H1 (cell line): ENCODE data around the gene FNIP2. TPM values are rescaled to one million over a fixed set of nuclear protein-coding genes. Genes with fewer than 3 reads are reported as not detected.
"Not testable (repeated sequence)": the region's sequence is repeated elsewhere in the genome, so short reads cannot be mapped to it uniquely, and the experiment has no call there.

Experiments used
- CTCF ChIA-PET: fragments of 300-600 bp; sonication (Branson Sonifier 250); formaldehyde crosslinking; loops from one replicate; lab custom pipeline; 2021; ENCODE audit not compliant: partially characterized antibody; lab: Charles Lee
- POLR2A ChIA-PET: fragments of 300-600 bp; sonication (Branson Sonifier 250); formaldehyde crosslinking; loops from one replicate; lab custom pipeline; 2021; ENCODE audit warnings: inconsistent platforms; ENCODE audit not compliant: partially characterized antibody; lab: Charles Lee
- DNase-seq, 2 experiments: peaks; one replicate each; pipeline versions ENCODE4 v3.0.0 to v3.0.0-alpha.2; 2010 to 2022; ENCODE audit warnings: low spot score in 2 of 2, low read depth in 1 of 2, mixed read lengths in 1 of 2
- FAIRE-seq: peaks from 2 replicates; lab custom pipeline; 2011; peaks lifted over from hg19 to GRCh38; lab: Jason Lieb, UNC
- H2AFZ ChIP-seq: 2 replicates; pipeline ENCODE4 v1.8.1; 2012; ENCODE audit warnings: low read length, inconsistent platforms
- H2AK5ac ChIP-seq: 2 replicates; pipeline ENCODE4 v1.6.1; 2013; ENCODE audit warnings: low read depth, low read length
- H2BK120ac ChIP-seq: replicated peaks from 2 replicates; pipeline ENCODE3; 2013; ENCODE audit warnings: low read depth, low read length, inconsistent platforms
- H2BK12ac ChIP-seq: 2 replicates; pipeline ENCODE4 v1.6.1; 2013; ENCODE audit warnings: low read depth, low read length
- H2BK15ac ChIP-seq: 2 replicates; pipeline ENCODE4 v1.6.1; 2013; ENCODE audit warnings: low read length
- H2BK20ac ChIP-seq: 2 replicates; pipeline ENCODE4 v1.6.1; 2013; ENCODE audit warnings: low read length
- H2BK5ac ChIP-seq: 2 replicates; pipeline ENCODE4 v1.6.1; 2013; ENCODE audit warnings: low read depth, low read length
- H3K14ac ChIP-seq: 2 replicates; pipeline ENCODE4 v1.6.1; 2013; ENCODE audit warnings: inconsistent platforms; ENCODE audit not compliant: insufficient read length
- H3K18ac ChIP-seq: 2 replicates; pipeline ENCODE4 v1.6.1; 2013; ENCODE audit warnings: low read length; ENCODE audit errors: extremely low read depth
- H3K23ac ChIP-seq: 2 replicates; pipeline ENCODE4 v1.6.1; 2013; ENCODE audit warnings: inconsistent platforms; ENCODE audit not compliant: insufficient read length
- H3K23me2 ChIP-seq: 2 replicates; pipeline ENCODE4 v1.6.1; 2013; ENCODE audit warnings: low read depth, low read length
- H3K27ac ChIP-seq: 2 replicates; pipeline ENCODE4 v1.6.1; 2011; ENCODE audit warnings: low read depth, low read length, inconsistent platforms
- H3K27me3 ChIP-seq, 4 experiments: replicated peaks in 1 of 4; 1 replicate in 1 of 4; 2 replicates in 3 of 4; pipeline versions ENCODE4 v1.6.1 to v1.8.1; 2011 to 2013; ENCODE audit warnings: low read length in 3 of 4, mild to moderate bottlenecking in 3 of 4, inconsistent platforms in 2 of 4, mixed read lengths in 2 of 4, moderate library complexity in 1 of 4; ENCODE audit not compliant: control insufficient read depth in 3 of 4, insufficient read depth in 3 of 4; ENCODE audit errors: extremely low read depth in 1 of 4
- H3K36me3 ChIP-seq, 4 experiments: 2 replicates each; pipeline versions ENCODE4 v1.6.1 to v1.8.1; 2011 to 2013; ENCODE audit warnings: mild to moderate bottlenecking in 4 of 4, low read length in 3 of 4, moderate library complexity in 2 of 4, control low read depth in 1 of 4, inconsistent platforms in 1 of 4; ENCODE audit not compliant: insufficient read depth in 4 of 4, control insufficient read depth in 2 of 4
- H3K4ac ChIP-seq: replicated peaks from 2 replicates; pipeline ENCODE3; 2013; ENCODE audit warnings: low read length, low read depth, mixed read lengths, inconsistent platforms; ENCODE audit not compliant: insufficient read length
- H3K4me1 ChIP-seq, 4 experiments: replicated peaks in 1 of 4; 1 replicate in 1 of 4; 2 replicates in 3 of 4; pipeline versions ENCODE4 v1.6.1 to v1.8.1; 2011 to 2013; ENCODE audit warnings: low read length in 3 of 4, inconsistent platforms in 2 of 4, mixed read lengths in 1 of 4; ENCODE audit not compliant: insufficient read depth in 4 of 4, control insufficient read depth in 3 of 4
- H3K4me2 ChIP-seq, 2 experiments: 2 replicates each; pipeline versions ENCODE4 v1.6.1 to v1.8.1; 2011 to 2013; ENCODE audit warnings: low read depth in 2 of 2, low read length in 2 of 2, control low read depth in 1 of 2, inconsistent platforms in 1 of 2, mild to moderate bottlenecking in 1 of 2; ENCODE audit not compliant: insufficient read depth in 1 of 2
- H3K4me3 ChIP-seq, 4 experiments: fragments of 200-600, 300-600 bp in 1 of 4; sonication (generic), shearing (Covaris generic), sonication (Bioruptor Twin) in 1 of 4; 2 replicates each; pipeline versions ENCODE4 v1.5.1 to v1.8.1; 2011 to 2016; ENCODE audit warnings: low read length in 4 of 4, low read depth in 3 of 4, control low read depth in 2 of 4, inconsistent platforms in 2 of 4, mild to moderate bottlenecking in 2 of 4, mixed read lengths in 1 of 4, moderate library complexity in 1 of 4; ENCODE audit not compliant: insufficient read depth in 2 of 4; ENCODE audit errors: extremely low read depth in 1 of 4
- H3K56ac ChIP-seq: replicated peaks from 2 replicates; pipeline ENCODE3; 2013; ENCODE audit warnings: low read depth, mild to moderate bottlenecking, mixed read lengths, low read length, inconsistent platforms; ENCODE audit not compliant: insufficient read length
- H3K79me1 ChIP-seq: 2 replicates; pipeline ENCODE4 v1.6.1; 2013; ENCODE audit warnings: low read depth, low read length, control low read depth
- H3K79me2 ChIP-seq, 2 experiments: 2 replicates each; pipeline versions ENCODE4 v1.6.1 to v1.8.1; 2012 to 2013; ENCODE audit warnings: low read length in 2 of 2, mild to moderate bottlenecking in 2 of 2, inconsistent platforms in 1 of 2; ENCODE audit not compliant: insufficient read depth in 2 of 2, control insufficient read depth in 1 of 2
- H3K9ac ChIP-seq, 4 experiments: replicated peaks in 1 of 4; 1 replicate in 1 of 4; 2 replicates in 3 of 4; pipeline versions ENCODE4 v1.6.1 to v1.8.1; 2011 to 2013; ENCODE audit warnings: low read depth in 3 of 4, low read length in 3 of 4, control low read depth in 2 of 4, mild to moderate bottlenecking in 2 of 4, moderate library complexity in 2 of 4, inconsistent platforms in 1 of 4; ENCODE audit errors: extremely low read depth in 1 of 4
- H3K9me3 ChIP-seq, 2 experiments: 2 replicates each; pipeline versions ENCODE4 v1.6.1 to v1.8.1; 2012 to 2013; ENCODE audit warnings: mild to moderate bottlenecking in 2 of 2, moderate library complexity in 2 of 2, control low read depth in 1 of 2, inconsistent platforms in 1 of 2, low read depth in 1 of 2, low read length in 1 of 2, mixed read lengths in 1 of 2; ENCODE audit not compliant: insufficient read depth in 2 of 2
- H4K20me1 ChIP-seq, 2 experiments: replicated peaks in 1 of 2; 2 replicates each; pipeline versions ENCODE3 to v1.8.1; 2011 to 2013; ENCODE audit warnings: inconsistent platforms in 2 of 2, low read length in 2 of 2, mild to moderate bottlenecking in 1 of 2; ENCODE audit not compliant: insufficient read depth in 2 of 2, control insufficient read depth in 1 of 2
- H4K5ac ChIP-seq: 2 replicates; pipeline ENCODE4 v1.6.1; 2013; ENCODE audit warnings: low read length, low read depth, mixed read lengths, inconsistent platforms; ENCODE audit not compliant: insufficient read length
- H4K8ac ChIP-seq: 2 replicates; pipeline ENCODE4 v1.8.0; 2013; ENCODE audit warnings: mild to moderate bottlenecking, moderate library complexity, low read length, inconsistent platforms; ENCODE audit not compliant: insufficient read depth; ENCODE audit errors: extremely low read depth
- H4K91ac ChIP-seq: replicated peaks from 2 replicates; pipeline ENCODE3; 2013; ENCODE audit warnings: low read length, mixed read lengths, inconsistent platforms; ENCODE audit not compliant: insufficient read length
- WGBS, 2 experiments: shearing (Covaris generic) in 1 of 2; methylation state at CpG; one replicate each; pipeline versions ENCODE4 v1.1.6 to v1.1.7; 2013 to 2015; ENCODE audit warnings: low lambda C conversion rate in 2 of 2, mixed read lengths in 2 of 2, inconsistent platforms in 1 of 2, low coverage in 1 of 2, missing lambda C conversion rate in 1 of 2; ENCODE audit not compliant: insufficient replicate concordance in 2 of 2, insufficient coverage in 1 of 2, insufficient read length in 1 of 2; ENCODE audit errors: extremely low coverage in 1 of 2, missing lambda C conversion rate in 1 of 2; 5-methylcytosine and 5-hydroxymethylcytosine counted together
- polyA plus RNA-seq, 7 experiments: library from polyadenylated mRNA; depleted of rRNA in 3 of 7; stranded (reverse) in 5 of 7; unstranded in 2 of 7; fragments of >200 nt in 5 of 7; fragments of 200-250 nt in 2 of 7; gene quantifications; 1 replicate in 5 of 7; 2 replicates in 1 of 7; 4 replicates in 1 of 7; pipeline versions ENCODE4 v1.2.1 to v1.2.3, GENCODE V29; 2011 to 2013; ENCODE audit warnings: missing spikeins in 2 of 7, mixed read lengths in 2 of 7
- total RNA-seq: library from RNA; stranded (reverse); fragmentation: NEBNext Ultra II Directional; extraction: Animal tissue kit (Norgen Biotek cat#: 25700); gene quantifications from 2 replicates; pipeline ENCODE4 v1.2.1, GENCODE V29; 2021

The FNIP2 gene
- total and polyA plus RNA-seq, 2 of the 8 experiments (the other 6 are each of a cell fraction or from before 2014, with no cell fraction given): 4.0 to 13.0 TPM

- H3K4me1 ChIP-seq, H3K18ac ChIP-seq, H2BK12ac ChIP-seq, H3K56ac ChIP-seq, H3K36me3 ChIP-seq, H2BK20ac ChIP-seq, POLR2A ChIA-PET, H3K27ac ChIP-seq, H3K79me1 ChIP-seq, H3K79me2 ChIP-seq, H2AFZ ChIP-seq, DNase-seq, H3K4me2 ChIP-seq, H4K8ac ChIP-seq, H4K5ac ChIP-seq, H4K20me1 ChIP-seq, H3K23me2 ChIP-seq, H3K27me3 ChIP-seq, FAIRE-seq, H3K9ac ChIP-seq, H3K4ac ChIP-seq, H2BK120ac ChIP-seq, H2AK5ac ChIP-seq, H2BK15ac ChIP-seq, H3K14ac ChIP-seq, H2BK5ac ChIP-seq, H3K4me3 ChIP-seq, H3K9me3 ChIP-seq, H4K91ac ChIP-seq, H3K23ac ChIP-seq: not testable (repeated sequence)
- 89% methylated on average over 19 of the region's 19 CpGs; no CpG with 5 or more reads in 1 of the 2 experiments for WGBS, 2 experiments
- CTCF ChIA-PET: interaction anchor here (0.6 to 1.0 kb wide), 2 partner anchors 12 to 37 kb away, joined by 3 read pairs; no protein-coding TSS in a partner anchor
Measured at GRCh38 chr4:158927774-158928173, 158.9 kb downstream of the FNIP2 start.
